ENCODE measurements around the gene GNG2.

DNA sequence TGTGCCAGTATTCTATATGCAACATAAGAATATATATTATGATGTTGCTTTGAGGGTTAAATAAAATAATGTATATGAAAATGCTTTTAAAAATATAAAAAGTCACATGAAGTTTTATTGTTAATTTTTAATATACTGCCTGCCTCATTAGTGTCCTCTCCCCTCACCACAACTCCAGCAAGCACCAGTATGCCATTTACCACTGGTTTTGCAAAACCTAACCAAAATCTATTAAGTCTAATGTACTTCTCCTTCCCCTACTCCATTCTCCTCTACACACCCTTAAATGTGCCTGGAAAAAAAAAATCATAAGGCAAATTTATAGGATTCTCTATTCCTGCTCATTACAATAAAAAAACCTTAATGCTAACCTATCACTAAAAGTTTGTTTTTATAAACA, 24.0 kb upstream of the GNG2 start:
- TF ChIP-seq CTCF (IDR thresholded peaks at IDR 0.05) (no peak), POLR2A (IDR thresholded peaks at IDR 0.05) (no peak)

All from uterus (tissue), 2 donors.